CD4-positive, alpha-beta T cell treated with Interleukin-2 at 100 ng/mL for 4 hours (primary cell): ENCODE results near the gene UQCR11.
A peak's percentile ranks its signal among the peaks of the same experiment; 100 is the strongest.

Experiments used
- DNase-seq: peaks from one replicate; pipeline ENCODE4 v3.0.0-alpha.2; 2020; ENCODE audit warnings: low spot score

Gene UQCR11

GRCh38 chr19:1634938-1635243, 29.6 kb upstream of the UQCR11 start:
- no peak for DNase-seq

- DNase-seq, result no peak
Observed at GRCh38 chr19:1634242-1634937, 29.1 kb upstream of the UQCR11 start.

- DNase-seq, result no peak
Observed at GRCh38 chr19:1633269-1633826, 28.1 kb upstream of the UQCR11 start.

GRCh38 chr19:1632462-1633268, 27.4 kb upstream of the UQCR11 start:
- DNase-seq, result no peak

- no peak for DNase-seq
Observed at GRCh38 chr19:1631557-1632100, 26.4 kb upstream of the UQCR11 start.

GRCh38 chr19:1630811-1631210, 25.5 kb upstream of the UQCR11 start:
- DNase-seq, result no peak

GRCh38 chr19:1630012-1630411, 24.8 kb upstream of the UQCR11 start:
- DNase-seq, result no peak

GRCh38 chr19:1629256-1629808, 24.1 kb upstream of the UQCR11 start:
- DNase-seq, result no peak

GRCh38 chr19:1627194-1627593, 21.9 kb upstream of the UQCR11 start:
- DNase-seq, result no peak

GRCh38 chr19:1626417-1627010, 21.3 kb upstream of the UQCR11 start:
- DNase-seq, result no peak

GRCh38 chr19:1624458-1624857, 19.2 kb upstream of the UQCR11 start:
- DNase-seq, result peak; percentile 40

GRCh38 chr19:1622541-1622940, 17.3 kb upstream of the UQCR11 start:
- no peak for DNase-seq

- no peak for DNase-seq
Observed at GRCh38 chr19:1622007-1622406, 16.7 kb upstream of the UQCR11 start.

- DNase-seq, result no peak
Observed at GRCh38 chr19:1621574-1621973, 16.3 kb upstream of the UQCR11 start.

GRCh38 chr19:1621021-1621420, 15.8 kb upstream of the UQCR11 start:
- DNase-seq, result no peak

GRCh38 chr19:1620502-1620901, 15.2 kb upstream of the UQCR11 start:
- no peak for DNase-seq

- no peak for DNase-seq
Observed at GRCh38 chr19:1619703-1620102, 14.4 kb upstream of the UQCR11 start.

- DNase-seq, result no peak
Observed at GRCh38 chr19:1619094-1619439, 13.8 kb upstream of the UQCR11 start.

GRCh38 chr19:1618157-1619093, 13.2 kb upstream of the UQCR11 start:
- peak; percentile 14 for DNase-seq

GRCh38 chr19:1616875-1617274, 11.6 kb upstream of the UQCR11 start:
- no peak for DNase-seq

GRCh38 chr19:1616396-1616795, 11.1 kb upstream of the UQCR11 start:
- DNase-seq, result no peak
